ENCODE measurements around the gene DAAM1. TPM values are rescaled to one million over a fixed set of nuclear protein-coding genes. Genes with fewer than 3 reads are reported as not detected.

DAAM1 gene
- total RNA-seq, 1 donor = 18.5 TPM

- H3K4me3 ChIP-seq (ENCODE audit: low read depth, low read length) = no peak overlapping the region
- no peak for DNase-seq (ENCODE audit: low read depth)
- no peak for TF ChIP-seq CTCF (IDR thresholded peaks at IDR 0.05; ENCODE audit: insufficient read depth, low read length)
These were observed 79.5 kb downstream of the DAAM1 start for GRCh38 chr14:59268011-59268410.

- no peak overlapping the region for H3K4me3 ChIP-seq (ENCODE audit: low read depth, low read length)
- TF ChIP-seq CTCF (IDR thresholded peaks at IDR 0.05; ENCODE audit: insufficient read depth, low read length) = no peak
- DNase-seq (ENCODE audit: low read depth) = no peak
These were observed 80.4 kb downstream of the DAAM1 start for GRCh38 chr14:59268858-59269257.

- no peak overlapping the region for H3K4me3 ChIP-seq (ENCODE audit: low read depth, low read length)
- no peak for TF ChIP-seq CTCF (IDR thresholded peaks at IDR 0.05; ENCODE audit: insufficient read depth, low read length)
- no peak for DNase-seq (ENCODE audit: low read depth)
These were observed 81.0 kb downstream of the DAAM1 start for GRCh38 chr14:59269466-59269865.

- no peak overlapping the region for H3K4me3 ChIP-seq (ENCODE audit: low read depth, low read length)
- no peak for TF ChIP-seq CTCF (IDR thresholded peaks at IDR 0.05; ENCODE audit: insufficient read depth, low read length)
- DNase-seq (ENCODE audit: low read depth) = no peak
These were observed 82.8 kb downstream of the DAAM1 start for GRCh38 chr14:59271256-59271655.

GRCh38 chr14:59271734-59272133, 83.3 kb downstream of the DAAM1 start:
- no peak overlapping the region for H3K4me3 ChIP-seq (ENCODE audit: low read depth, low read length)
- DNase-seq (ENCODE audit: low read depth) = peak; percentile 78
- TF ChIP-seq CTCF (IDR thresholded peaks at IDR 0.05; ENCODE audit: insufficient read depth, low read length) = no peak

GRCh38 chr14:59272633-59273032, 84.2 kb downstream of the DAAM1 start:
- TF ChIP-seq CTCF (IDR thresholded peaks at IDR 0.05; ENCODE audit: insufficient read depth, low read length) = no peak
- no peak for DNase-seq (ENCODE audit: low read depth)
- no peak overlapping the region for H3K4me3 ChIP-seq (ENCODE audit: low read depth, low read length)

- TF ChIP-seq CTCF (IDR thresholded peaks at IDR 0.05; ENCODE audit: insufficient read depth, low read length) = no peak
- no peak for DNase-seq (ENCODE audit: low read depth)
- H3K4me3 ChIP-seq (ENCODE audit: low read depth, low read length) = no peak overlapping the region
These were observed 85.3 kb downstream of the DAAM1 start for GRCh38 chr14:59273737-59274136.

Data from fibroblast of the aortic adventitia (primary cell).